Measurements from ENCODE around the gene MRPL42.
"Not testable (repeated sequence)": the region's sequence is repeated elsewhere in the genome, so short reads cannot be mapped to it uniquely, and the experiment has no call there.

The MRPL42 gene

DNA sequence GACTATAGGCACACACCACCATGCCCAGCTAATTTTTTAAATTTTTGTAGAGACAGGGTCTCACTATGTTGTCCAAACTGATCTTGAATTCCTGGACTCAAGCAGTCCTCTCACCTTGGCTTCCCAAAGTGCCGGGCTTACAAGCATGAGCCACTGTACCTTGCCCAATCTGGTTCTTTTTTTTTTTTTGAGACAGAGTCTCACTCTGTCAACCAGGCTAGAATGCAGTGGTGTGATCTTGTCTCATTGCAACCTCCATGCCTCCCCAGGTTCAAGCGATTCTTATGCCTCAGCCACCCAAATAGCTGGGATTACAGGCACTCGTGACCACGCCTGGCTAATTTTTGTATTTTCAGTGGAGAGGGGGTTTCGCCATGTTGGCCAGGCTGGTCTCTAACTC lies 15.4 kb downstream of the MRPL42 start:
- TF ChIP-seq, protein P1, sequence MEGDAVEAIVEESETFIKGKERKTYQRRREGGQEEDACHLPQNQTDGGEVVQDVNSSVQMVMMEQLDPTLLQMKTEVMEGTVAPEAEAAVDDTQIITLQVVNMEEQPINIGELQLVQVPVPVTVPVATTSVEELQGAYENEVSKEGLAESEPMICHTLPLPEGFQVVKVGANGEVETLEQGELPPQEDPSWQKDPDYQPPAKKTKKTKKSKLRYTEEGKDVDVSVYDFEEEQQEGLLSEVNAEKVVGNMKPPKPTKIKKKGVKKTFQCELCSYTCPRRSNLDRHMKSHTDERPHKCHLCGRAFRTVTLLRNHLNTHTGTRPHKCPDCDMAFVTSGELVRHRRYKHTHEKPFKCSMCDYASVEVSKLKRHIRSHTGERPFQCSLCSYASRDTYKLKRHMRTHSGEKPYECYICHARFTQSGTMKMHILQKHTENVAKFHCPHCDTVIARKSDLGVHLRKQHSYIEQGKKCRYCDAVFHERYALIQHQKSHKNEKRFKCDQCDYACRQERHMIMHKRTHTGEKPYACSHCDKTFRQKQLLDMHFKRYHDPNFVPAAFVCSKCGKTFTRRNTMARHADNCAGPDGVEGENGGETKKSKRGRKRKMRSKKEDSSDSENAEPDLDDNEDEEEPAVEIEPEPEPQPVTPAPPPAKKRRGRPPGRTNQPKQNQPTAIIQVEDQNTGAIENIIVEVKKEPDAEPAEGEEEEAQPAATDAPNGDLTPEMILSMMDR (IDR thresholded peaks at IDR 0.05; ENCODE audit: insufficient read depth, missing control alignments) = no peak
- DNase-seq (ENCODE audit: insufficient read length, low spot score) (no peak), FAIRE-seq (no peak)

DNA sequence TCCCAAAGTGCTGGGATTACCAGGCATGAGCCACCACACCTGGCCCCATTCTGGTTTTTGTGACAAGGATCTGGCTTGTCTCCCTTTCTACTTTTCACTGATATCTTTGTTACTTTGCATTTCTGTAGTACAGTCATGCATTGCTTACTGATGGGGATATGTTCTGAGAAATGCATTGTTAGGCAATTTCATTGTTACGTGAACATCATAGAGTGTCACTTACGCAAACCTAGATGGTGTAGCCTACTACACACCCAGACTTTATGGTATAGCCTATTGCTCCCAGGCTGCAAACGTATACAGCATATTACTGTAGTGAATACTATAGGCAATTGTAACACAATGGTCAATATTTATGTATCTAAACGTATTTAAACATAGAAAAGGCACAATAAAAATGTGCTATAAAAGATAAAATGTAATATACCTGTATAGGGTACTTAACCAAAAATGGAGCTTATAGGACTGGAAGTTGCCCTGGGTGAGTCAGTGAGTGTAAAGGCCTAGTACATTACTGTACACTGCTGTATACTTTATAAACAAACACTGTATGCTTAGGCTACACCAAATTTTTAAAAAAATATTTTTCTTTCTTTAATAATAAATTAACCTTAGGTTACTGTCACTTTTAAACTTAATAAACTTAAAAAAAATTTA lies 16.0 kb downstream of the MRPL42 start:
- DNase-seq (ENCODE audit: insufficient read length, low spot score) (no peak), FAIRE-seq (no peak)
- TF ChIP-seq, protein P1 (IDR thresholded peaks at IDR 0.05; ENCODE audit: insufficient read depth, missing control alignments) = no peak

DNA sequence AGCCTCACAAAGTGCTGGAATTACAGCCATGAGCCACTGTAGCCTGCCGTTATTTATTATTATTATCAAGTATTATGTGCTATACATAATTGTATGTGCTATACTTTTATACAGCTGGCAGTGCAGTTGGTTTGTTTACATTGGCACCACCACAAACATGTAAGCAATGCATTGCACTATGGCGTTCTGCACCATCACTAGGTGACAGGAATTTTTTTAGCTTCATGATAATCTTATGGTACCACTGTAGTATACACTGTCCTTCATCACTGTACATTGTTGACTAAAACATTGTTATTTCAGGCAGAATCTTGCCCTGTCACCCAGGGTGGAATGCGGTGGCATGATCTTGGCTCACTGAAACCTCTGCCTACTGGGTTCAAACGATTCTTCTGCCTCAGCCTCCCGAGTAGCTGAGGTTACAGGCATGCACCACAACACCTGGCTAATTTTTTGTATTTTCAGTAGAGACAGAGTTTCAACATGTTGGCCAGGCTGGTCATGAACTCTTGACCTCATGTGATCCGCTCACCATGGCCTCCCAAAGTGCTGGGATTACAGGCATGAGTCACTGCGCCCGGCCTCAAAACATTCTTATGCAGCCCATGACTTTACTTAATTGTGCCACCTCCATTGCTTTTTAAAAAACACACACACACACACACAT lies 17.1 kb downstream of the MRPL42 start:
- FAIRE-seq (no peak), DNase-seq (ENCODE audit: insufficient read length, low spot score) (no peak)
- TF ChIP-seq, protein P1 (IDR thresholded peaks at IDR 0.05; ENCODE audit: insufficient read depth, missing control alignments) = no peak

DNA sequence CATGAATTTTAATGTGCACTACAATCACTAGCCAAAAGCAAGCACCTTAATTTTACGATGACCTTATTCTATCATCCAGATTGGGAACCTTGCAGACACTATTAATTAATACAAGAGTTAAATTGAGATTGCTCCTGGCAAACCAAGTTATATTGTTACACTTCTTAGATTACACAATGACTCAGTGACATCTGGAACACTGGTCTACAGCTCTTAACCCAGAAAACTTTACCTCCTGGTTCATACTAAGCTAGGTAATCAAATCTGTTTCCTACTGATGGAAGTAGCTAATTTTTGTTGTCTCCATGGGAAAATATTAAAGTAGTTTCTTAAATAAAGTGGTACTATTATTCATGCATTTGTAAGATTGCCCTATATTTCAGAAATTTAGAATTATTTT lies 25.5 kb downstream of the MRPL42 start:
- FAIRE-seq; DNase-seq (ENCODE audit: insufficient read length, low spot score): not testable (repeated sequence)

DNA sequence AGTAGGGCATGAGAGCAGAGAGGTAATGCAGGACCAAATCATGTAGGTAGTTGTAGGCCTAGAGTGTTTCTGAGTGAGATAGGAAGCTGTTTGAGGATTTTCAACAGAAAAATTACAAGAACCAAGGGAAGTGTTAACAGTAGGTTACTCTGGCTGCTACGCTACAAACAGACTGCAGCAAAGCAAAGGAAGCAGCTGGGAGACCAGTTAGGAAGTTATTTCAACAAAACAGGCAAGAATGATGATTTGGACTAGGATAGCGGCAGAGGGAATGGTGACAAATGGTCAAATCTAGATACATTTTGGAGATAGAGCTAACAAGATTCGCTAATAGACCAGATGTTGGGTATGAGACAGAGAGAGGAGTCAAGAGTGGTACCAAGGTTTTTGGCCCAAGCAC lies 26.8 kb downstream of the MRPL42 start:
- no peak for FAIRE-seq

DNA sequence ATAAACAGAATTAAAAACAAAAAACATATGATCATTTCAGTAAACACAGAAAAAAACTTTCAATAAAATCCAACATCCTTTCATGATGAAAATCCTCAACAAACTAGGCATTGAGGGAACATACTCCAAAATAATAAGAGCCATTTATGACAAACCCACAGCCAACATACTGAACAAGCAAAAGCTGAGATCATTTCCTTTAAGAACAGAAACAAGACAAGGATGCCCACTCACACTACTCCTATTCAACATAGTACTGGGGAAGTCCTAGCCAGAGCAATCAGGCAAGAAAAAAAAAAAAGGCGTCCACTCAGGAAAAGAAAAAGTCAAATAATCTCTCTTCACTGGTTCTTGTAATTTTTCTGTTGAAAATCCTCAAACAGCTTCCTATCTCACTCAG lies 30.1 kb downstream of the MRPL42 start:
- DNase-seq (ENCODE audit: insufficient read length, low spot score) = no peak
- FAIRE-seq = peak; percentile 93

More for the DNA sequence above, 26.8 kb downstream of the MRPL42 start:
- TF ChIP-seq, protein P1 (IDR thresholded peaks at IDR 0.05; ENCODE audit: insufficient read depth, missing control alignments) = no peak
- no peak for DNase-seq (ENCODE audit: insufficient read length, low spot score)

DNA sequence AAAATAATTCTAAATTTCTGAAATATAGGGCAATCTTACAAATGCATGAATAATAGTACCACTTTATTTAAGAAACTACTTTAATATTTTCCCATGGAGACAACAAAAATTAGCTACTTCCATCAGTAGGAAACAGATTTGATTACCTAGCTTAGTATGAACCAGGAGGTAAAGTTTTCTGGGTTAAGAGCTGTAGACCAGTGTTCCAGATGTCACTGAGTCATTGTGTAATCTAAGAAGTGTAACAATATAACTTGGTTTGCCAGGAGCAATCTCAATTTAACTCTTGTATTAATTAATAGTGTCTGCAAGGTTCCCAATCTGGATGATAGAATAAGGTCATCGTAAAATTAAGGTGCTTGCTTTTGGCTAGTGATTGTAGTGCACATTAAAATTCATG lies 31.5 kb downstream of the MRPL42 start:
- DNase-seq (ENCODE audit: insufficient read length, low spot score) = not testable (repeated sequence)
- peak; percentile 80 for FAIRE-seq

More for the DNA sequence above, 30.1 kb downstream of the MRPL42 start:
- TF ChIP-seq, protein P1 (IDR thresholded peaks at IDR 0.05; ENCODE audit: insufficient read depth, missing control alignments) = no peak

DNA sequence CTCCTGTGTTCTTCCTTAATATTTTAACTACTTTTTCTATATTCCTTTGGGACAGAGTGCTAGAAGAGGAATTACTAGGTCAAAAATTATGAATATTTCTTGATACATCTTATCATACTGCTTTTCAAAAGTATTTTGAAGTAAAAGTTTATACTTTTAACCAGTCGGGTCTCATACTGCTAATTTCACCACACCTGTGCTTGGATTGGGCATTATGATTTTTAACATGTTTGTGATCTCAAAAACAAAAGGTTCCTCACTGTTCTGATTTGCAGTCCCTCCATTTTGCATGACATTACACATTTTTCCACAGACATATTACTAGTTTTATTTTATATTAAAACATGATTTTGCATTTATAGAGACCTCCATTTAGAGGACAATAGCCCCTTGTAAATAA lies 32.9 kb downstream of the MRPL42 start:
- TF ChIP-seq, protein P1 (IDR thresholded peaks at IDR 0.05; ENCODE audit: insufficient read depth, missing control alignments) = no peak
- FAIRE-seq = no peak
- no peak for DNase-seq (ENCODE audit: insufficient read length, low spot score)
